Liver (tissue), 9 donors: ENCODE results near the gene PRPSAP2. TPM values are rescaled to one million over a fixed set of nuclear protein-coding genes. Genes with fewer than 3 reads are reported as not detected.

Experiments
- DNase-seq: peaks from one replicate; pipeline ENCODE4 v3.0.0-alpha.2; 2017; ENCODE audit warnings: low spot score
- H3K27ac ChIP-seq, 2 donors: one replicate each; pipeline ENCODE4 v1.7.0; 2013; ENCODE audit warnings: inconsistent platforms in 2 of 2, low read length in 2 of 2, control low read depth in 1 of 2, low read depth in 1 of 2, mild to moderate bottlenecking in 1 of 2
- H3K27me3 ChIP-seq, 4 donors: one replicate each; pipeline versions ENCODE4 v1.6.1 to v1.7.0; 2013; ENCODE audit warnings: low read length in 3 of 4, inconsistent platforms in 1 of 4, mild to moderate bottlenecking in 1 of 4, moderate library complexity in 1 of 4; ENCODE audit not compliant: control insufficient read depth in 4 of 4, insufficient read depth in 4 of 4
- H3K36me3 ChIP-seq, 4 donors: one replicate each; pipeline versions ENCODE4 v1.6.1 to v1.7.0; 2013; ENCODE audit warnings: low read length in 3 of 4, mild to moderate bottlenecking in 3 of 4, low read depth in 1 of 4, moderate library complexity in 1 of 4; ENCODE audit not compliant: control insufficient read depth in 4 of 4, insufficient read depth in 3 of 4
- H3K4me1 ChIP-seq, 4 donors: one replicate each; pipeline versions ENCODE4 v1.6.1 to v1.7.0; 2013; ENCODE audit warnings: low read length in 3 of 4, mild to moderate bottlenecking in 3 of 4, moderate library complexity in 1 of 4; ENCODE audit not compliant: control insufficient read depth in 4 of 4, insufficient read depth in 4 of 4
- H3K4me3 ChIP-seq, 3 donors: one replicate each; pipeline versions ENCODE4 v1.6.1 to v1.7.0; 2013; ENCODE audit warnings: low read length in 3 of 3, control low read depth in 1 of 3, low read depth in 1 of 3, mild to moderate bottlenecking in 1 of 3
- H3K9ac ChIP-seq, 2 donors: one replicate each; pipeline ENCODE4 v1.7.0; 2013; ENCODE audit warnings: low read length in 2 of 2, mild to moderate bottlenecking in 2 of 2, moderate library complexity in 2 of 2, control low read depth in 1 of 2, low read depth in 1 of 2
- H3K9me3 ChIP-seq, 4 donors: one replicate each; pipeline versions ENCODE4 v1.6.1 to v1.7.0; 2013; ENCODE audit warnings: low read length in 3 of 4; ENCODE audit not compliant: control insufficient read depth in 4 of 4
- EGR1 ChIP-seq, 2 donors: IDR thresholded peaks; 2 replicates each; pipeline ENCODE4 v1.6.1; 2016 to 2018; ENCODE audit warnings: antibody characterized with exemption in 2 of 2, low read depth in 2 of 2
- FOXA1 ChIP-seq: IDR thresholded peaks from 2 replicates; pipeline ENCODE4 v1.6.1; 2016; ENCODE audit warnings: antibody characterized with exemption
- FOXA2 ChIP-seq: IDR thresholded peaks from 2 replicates; pipeline ENCODE4 v1.6.1; 2016; ENCODE audit warnings: antibody characterized with exemption
- HNF4A ChIP-seq, 2 donors: conservative IDR thresholded peaks; 2 replicates each; pipeline ENCODE4 v1.6.1; 2016; ENCODE audit warnings: antibody characterized with exemption in 2 of 2, mild to moderate bottlenecking in 2 of 2
- JUND ChIP-seq, 2 donors: IDR thresholded peaks; 2 replicates each; pipeline ENCODE4 v1.6.1; 2016; ENCODE audit warnings: antibody characterized with exemption in 2 of 2
- MAX ChIP-seq: IDR thresholded peaks from 2 replicates; pipeline ENCODE4 v1.6.1; 2016; ENCODE audit warnings: antibody characterized with exemption
- NR2F2 ChIP-seq: IDR thresholded peaks from 2 replicates; pipeline ENCODE4 v1.6.1; 2016; ENCODE audit warnings: antibody characterized with exemption
- RAD21 ChIP-seq, 2 donors: IDR thresholded peaks; 2 replicates each; pipeline ENCODE4 v1.6.1; 2016; ENCODE audit warnings: antibody characterized with exemption in 2 of 2, mild to moderate bottlenecking in 2 of 2
- RXRA ChIP-seq, 2 donors: IDR thresholded peaks; 2 replicates each; pipeline ENCODE4 v1.6.1; 2017 to 2018; ENCODE audit warnings: antibody characterized with exemption in 2 of 2, mild to moderate bottlenecking in 1 of 2
- SP1 ChIP-seq: IDR thresholded peaks from 2 replicates; pipeline ENCODE4 v1.6.1; 2018; ENCODE audit warnings: antibody characterized with exemption, mild to moderate bottlenecking
- TAF1 ChIP-seq: conservative IDR thresholded peaks from 2 replicates; pipeline ENCODE4 v1.6.1; 2016; ENCODE audit warnings: antibody characterized with exemption, mild to moderate bottlenecking
- YY1 ChIP-seq: IDR thresholded peaks from 2 replicates; pipeline ENCODE4 v1.6.1; 2016; ENCODE audit warnings: antibody characterized with exemption, mild to moderate bottlenecking
- WGBS: extraction: QIAGEN DNeasy Blood & Tissue Kit; methylation state at CpG from one replicate; pipeline ENCODE4 v1.1.7; 2013; 5-methylcytosine and 5-hydroxymethylcytosine counted together
- polyA plus RNA-seq, 2 donors: library from polyadenylated mRNA; stranded (reverse) in 1 of 2; unstranded in 1 of 2; fragments of 200-250 nt in 1 of 2; fragments of >200 nt in 1 of 2; fragmentation: Nextera tagmentation in 1 of 2; extraction: Ambion mirVana in 1 of 2; gene quantifications; one replicate each; pipeline versions ENCODE4 v1.2.1 to v1.2.3, GENCODE V29; 2013 to 2015
- total RNA-seq, 2 donors: library from RNA; depleted of rRNA; stranded (reverse); fragments of >200 nt; gene quantifications; one replicate each; pipeline ENCODE4 v1.2.3, GENCODE V29; 2014
- TF ChIP-seq, protein P1 (sequence below): fragments of 150-350 bp; IDR thresholded peaks from 2 replicates; pipeline ENCODE4 v1.5.1; 2017; ENCODE audit warnings: improper control_type of control experiment, low read depth, low read length; ENCODE audit not compliant: missing input control
- donor health status: healthy.
- donor health status: healthy.
- donor health status: healthy.
- donor health status: healthy.
- donor health status: healthy.

The PRPSAP2 gene
- total and polyA plus RNA-seq, 4 donors = 10.2 to 31.4 (median 16.7) TPM

- H3K27ac ChIP-seq = no peak overlapping the region
- H3K4me1 ChIP-seq = peaks cover 0 to 14% (median 6%) of the 10 kb centered on the region in 4 donors
- H3K9ac ChIP-seq = no peak overlapping the region
- H3K36me3 ChIP-seq = no peaks in the 10 kb centered on the region
- no peak for TF ChIP-seq JUND (IDR thresholded peaks at IDR 0.05)
- no peak for TF ChIP-seq EGR1 (IDR thresholded peaks at IDR 0.05; ENCODE audit: low read depth in 2 of 2)
- WGBS = 78% methylated on average over 6 of the region's 6 CpGs
- no peaks in the 10 kb centered on the region for H3K27me3 ChIP-seq
- DNase-seq = no peak
- no peak overlapping the region for H3K4me3 ChIP-seq
- no peaks in the 10 kb centered on the region for H3K9me3 ChIP-seq
These were observed 91.6 kb downstream of the PRPSAP2 start for GRCh38 chr17:18949566-18949965.

DNA sequence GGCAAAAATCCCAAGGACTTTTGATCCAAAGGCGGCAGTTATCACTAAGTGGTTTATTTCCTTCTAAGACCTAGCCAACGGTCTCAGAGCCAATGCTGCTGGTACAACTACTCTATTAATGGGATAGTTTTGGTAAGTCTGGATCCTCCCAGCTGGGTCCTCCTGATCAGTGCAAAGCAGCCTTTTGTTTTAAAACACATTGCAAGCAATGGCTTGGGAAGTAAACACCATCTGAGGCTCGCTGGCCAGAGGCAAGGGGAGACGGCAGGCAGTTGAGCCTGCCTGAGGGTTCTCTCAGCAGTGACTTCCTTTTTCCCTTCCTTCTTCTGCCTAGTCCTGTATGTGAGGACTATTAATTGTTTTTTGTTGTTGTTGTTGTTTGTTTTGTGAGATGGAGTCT is 92.4 kb downstream of the PRPSAP2 start:
- WGBS = 85% methylated on average over 4 of the region's 4 CpGs
- Histone ChIP-seq H3K4me3 (no peak overlapping the region), H3K36me3 (no peaks in the 10 kb centered on the region), H3K27me3 (no peaks in the 10 kb centered on the region), H3K9me3 (no peaks in the 10 kb centered on the region), H3K27ac (no peak overlapping the region), H3K9ac (no peak overlapping the region), H3K4me1 (peaks cover 0 to 14% (median 6%) of the 10 kb centered on the region in 4 donors)
- TF ChIP-seq RAD21 (IDR thresholded peaks at IDR 0.05) (no peak), HNF4A (conservative IDR thresholded peaks at IDR 0.05) (no peak), FOXA1 (no peak), MAX (no peak)
- DNase-seq = no peak

DNA sequence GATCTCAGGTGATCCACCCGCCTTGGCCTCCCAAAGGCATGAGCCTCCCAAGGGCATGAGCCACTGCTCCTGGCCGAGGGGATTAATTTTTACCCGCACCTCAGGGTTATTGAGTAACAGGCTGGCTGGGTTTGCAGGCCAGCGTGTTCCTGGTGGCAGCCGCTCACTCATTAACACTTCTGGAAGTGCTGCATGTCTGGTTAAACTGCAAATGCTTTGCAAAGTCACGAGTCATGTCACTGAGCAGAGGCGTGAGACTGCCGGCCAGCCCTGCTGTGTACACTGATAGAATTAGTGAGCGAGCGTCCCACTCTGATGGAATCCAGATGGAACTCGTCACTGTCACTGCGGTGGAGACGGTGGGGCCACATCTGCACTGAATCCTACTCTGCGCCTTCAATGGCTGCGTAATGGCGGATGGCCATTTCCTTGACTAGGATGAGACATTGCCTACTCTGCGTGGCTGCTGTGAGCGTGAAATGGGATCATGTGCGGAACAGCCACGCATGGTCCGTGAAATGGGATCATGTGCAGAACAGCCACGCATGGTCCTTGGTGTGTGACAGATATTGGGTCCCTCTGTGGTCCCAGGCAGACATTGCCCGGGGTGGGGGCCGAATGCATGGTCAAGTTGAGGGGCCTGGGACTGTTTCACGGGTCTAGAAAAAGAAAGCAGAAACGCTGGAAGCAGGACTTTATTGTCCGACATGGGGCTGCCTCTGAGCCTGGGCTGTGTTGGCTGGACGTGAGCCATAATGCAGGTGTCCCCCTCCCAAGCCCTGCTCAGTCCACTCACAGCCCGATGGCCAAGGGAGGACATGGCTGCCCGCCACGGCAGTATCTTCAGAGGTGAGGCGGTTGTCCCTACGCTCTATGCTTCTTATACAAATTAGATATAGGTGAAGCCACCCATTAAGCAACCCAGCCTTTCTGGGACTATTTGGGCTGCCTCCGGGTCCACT is 93.3 kb downstream of the PRPSAP2 start:
- Histone ChIP-seq H3K9ac (no peak overlapping the region), H3K4me3 (no peak overlapping the region), H3K4me1 (peaks cover 0 to 14% (median 6%) of the 10 kb centered on the region in 4 donors), H3K27ac (no peak overlapping the region), H3K27me3 (no peaks in the 10 kb centered on the region), H3K36me3 (no peaks in the 10 kb centered on the region), H3K9me3 (no peaks in the 10 kb centered on the region)
- DNase-seq = peak; percentile 35
- TF ChIP-seq SP1 (peak; percentile 36), TAF1 (no peak)
- 79% methylated on average over 34 of the region's 34 CpGs for WGBS

DNA sequence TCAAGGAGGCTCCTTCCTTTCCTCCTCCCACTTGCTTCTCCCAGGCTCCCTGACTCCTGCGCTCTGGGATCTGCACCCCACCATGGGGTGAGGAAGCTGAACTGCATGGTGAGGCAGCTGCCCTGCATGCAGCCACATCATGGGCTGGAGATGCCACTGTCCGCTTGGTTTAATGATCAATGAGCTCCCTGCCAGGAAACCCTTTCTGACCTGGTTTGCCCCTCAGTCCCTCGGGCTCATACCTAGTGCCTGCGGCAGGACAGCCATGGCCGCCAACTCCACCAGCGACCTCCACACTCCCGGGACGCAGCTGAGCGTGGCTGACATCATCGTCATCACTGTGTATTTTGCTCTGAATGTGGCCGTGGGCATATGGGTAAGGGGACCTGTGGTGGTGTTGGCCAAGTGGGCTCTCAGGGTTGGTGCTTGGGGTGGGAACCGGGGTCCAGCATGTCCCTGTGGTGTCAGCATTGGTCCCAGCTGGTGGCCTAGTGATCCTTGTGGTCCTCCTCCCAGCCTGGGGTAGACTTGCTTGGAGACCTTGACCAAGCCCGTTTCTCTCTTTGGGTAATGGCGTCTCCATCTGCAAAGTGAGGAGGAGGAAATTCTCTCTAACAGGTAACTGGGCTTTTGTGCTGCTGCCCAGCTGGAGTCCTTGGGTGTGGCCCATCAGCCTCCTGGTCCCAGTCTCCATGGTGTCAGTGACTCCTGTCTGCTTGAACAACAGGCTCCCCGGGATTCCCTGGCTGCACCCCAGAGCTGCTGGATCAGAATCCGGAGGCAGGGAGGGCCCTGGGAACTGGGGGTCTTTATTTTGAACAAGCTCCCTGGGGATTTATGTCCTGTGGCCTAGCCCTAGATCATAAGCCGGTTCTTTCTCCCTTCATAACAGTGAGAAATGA is 94.3 kb downstream of the PRPSAP2 start, which contains the start of gene SLC5A10:
TSS of gene SLC5A10 (plus strand) at position 225 of the 902 bp plus-strand sequence. CDS start at position 266, 41 bp downstream.
- WGBS = 86% methylated on average over 17 of the region's 17 CpGs
- TF ChIP-seq TAF1 (no peak), FOXA2 (no peak), HNF4A (conservative IDR thresholded peaks at IDR 0.05) (no peak), NR2F2 (no peak), RXRA (IDR thresholded peaks at IDR 0.05) (peak in 1 of 2 donors; percentile 17), RAD21 (IDR thresholded peaks at IDR 0.05) (peak in 1 of 2 donors; percentile 61), MAX (no peak), YY1 (no peak)
- TF ChIP-seq, protein P1, sequence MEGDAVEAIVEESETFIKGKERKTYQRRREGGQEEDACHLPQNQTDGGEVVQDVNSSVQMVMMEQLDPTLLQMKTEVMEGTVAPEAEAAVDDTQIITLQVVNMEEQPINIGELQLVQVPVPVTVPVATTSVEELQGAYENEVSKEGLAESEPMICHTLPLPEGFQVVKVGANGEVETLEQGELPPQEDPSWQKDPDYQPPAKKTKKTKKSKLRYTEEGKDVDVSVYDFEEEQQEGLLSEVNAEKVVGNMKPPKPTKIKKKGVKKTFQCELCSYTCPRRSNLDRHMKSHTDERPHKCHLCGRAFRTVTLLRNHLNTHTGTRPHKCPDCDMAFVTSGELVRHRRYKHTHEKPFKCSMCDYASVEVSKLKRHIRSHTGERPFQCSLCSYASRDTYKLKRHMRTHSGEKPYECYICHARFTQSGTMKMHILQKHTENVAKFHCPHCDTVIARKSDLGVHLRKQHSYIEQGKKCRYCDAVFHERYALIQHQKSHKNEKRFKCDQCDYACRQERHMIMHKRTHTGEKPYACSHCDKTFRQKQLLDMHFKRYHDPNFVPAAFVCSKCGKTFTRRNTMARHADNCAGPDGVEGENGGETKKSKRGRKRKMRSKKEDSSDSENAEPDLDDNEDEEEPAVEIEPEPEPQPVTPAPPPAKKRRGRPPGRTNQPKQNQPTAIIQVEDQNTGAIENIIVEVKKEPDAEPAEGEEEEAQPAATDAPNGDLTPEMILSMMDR = peak; percentile 16
- Histone ChIP-seq H3K36me3 (no peaks in the 10 kb centered on the region), H3K4me1 (peaks cover 0 to 14% (median 6%) of the 10 kb centered on the region in 4 donors), H3K9ac (no peak within 1 kb of the TSS), H3K9me3 (no peaks in the 10 kb centered on the region), H3K4me3 (no peak within 1 kb of the TSS), H3K27ac (no peak within 1 kb of the TSS), H3K27me3 (no peaks in the 10 kb centered on the region)
- DNase-seq = no peak
